ES-I3 (cell line): ENCODE data around the gene STX12.
"Not testable (repeated sequence)": the region's sequence is repeated elsewhere in the genome, so short reads cannot be mapped to it uniquely, and the experiment has no call there.

Source experiments
- H3K36me3 ChIP-seq: 2 replicates; pipeline ENCODE4 v1.6.1; 2013; ENCODE audit warnings: mild to moderate bottlenecking, low read length, control low read depth, moderate library complexity; ENCODE audit not compliant: insufficient read depth
- H3K4me1 ChIP-seq: 2 replicates; pipeline ENCODE4 v1.6.1; 2013; ENCODE audit warnings: mild to moderate bottlenecking, control low read depth, low read length; ENCODE audit not compliant: insufficient read depth
- H3K9ac ChIP-seq: 2 replicates; pipeline ENCODE4 v1.6.1; 2013; ENCODE audit warnings: low read depth, mild to moderate bottlenecking, low read length, moderate library complexity
- H3K9me3 ChIP-seq: 2 replicates; pipeline ENCODE4 v1.6.1; 2013; ENCODE audit warnings: mild to moderate bottlenecking, low read length, moderate library complexity; ENCODE audit not compliant: control insufficient read depth, insufficient read depth

Gene STX12

GRCh38 chr1:27862004-27862403 lies 89.0 kb downstream of the STX12 start:
- Histone ChIP-seq H3K9me3 (no peaks in the 10 kb centered on the region), H3K9ac (no peak overlapping the region), H3K4me1 (peaks cover 15% of the 10 kb centered on the region), H3K36me3 (no peaks in the 10 kb centered on the region)

GRCh38 chr1:27862671-27863537 lies 89.9 kb downstream of the STX12 start:
- Histone ChIP-seq H3K9ac (no peak overlapping the region), H3K4me1 (peaks cover 15% of the 10 kb centered on the region), H3K9me3 (no peaks in the 10 kb centered on the region), H3K36me3 (no peaks in the 10 kb centered on the region)

GRCh38 chr1:27863538-27863915 lies 90.5 kb downstream of the STX12 start:
- no peaks in the 10 kb centered on the region for H3K36me3 ChIP-seq
- no peaks in the 10 kb centered on the region for H3K9me3 ChIP-seq
- no peak overlapping the region for H3K9ac ChIP-seq
- H3K4me1 ChIP-seq, result peaks cover 15% of the 10 kb centered on the region

- H3K9me3 ChIP-seq, result no peaks in the 10 kb centered on the region
- no peaks in the 10 kb centered on the region for H3K36me3 ChIP-seq
- no peak overlapping the region for H3K9ac ChIP-seq
- H3K4me1 ChIP-seq, result peaks cover 11% of the 10 kb centered on the region
These were observed 91.4 kb downstream of the STX12 start for GRCh38 chr1:27864264-27864895.

GRCh38 chr1:27865821-27866220 lies 92.8 kb downstream of the STX12 start:
- Histone ChIP-seq H3K9me3 (no peaks in the 10 kb centered on the region), H3K36me3 (no peaks in the 10 kb centered on the region), H3K4me1 (peaks cover 14% of the 10 kb centered on the region), H3K9ac (no peak overlapping the region)

GRCh38 chr1:27868556-27868931 lies 95.5 kb downstream of the STX12 start:
- peaks cover 8% of the 10 kb centered on the region; the same call in 1 of the 2 replicates for H3K4me1 ChIP-seq
- no peaks in the 10 kb centered on the region for H3K9me3 ChIP-seq
- H3K36me3 ChIP-seq, result no peaks in the 10 kb centered on the region
- no peak overlapping the region for H3K9ac ChIP-seq

GRCh38 chr1:27868932-27869718 lies 96.1 kb downstream of the STX12 start:
- H3K4me1 ChIP-seq, result peaks cover 7% of the 10 kb centered on the region; the same call in 1 of the 2 replicates
- no peaks in the 10 kb centered on the region for H3K9me3 ChIP-seq
- H3K36me3 ChIP-seq, result no peaks in the 10 kb centered on the region
- no peak overlapping the region for H3K9ac ChIP-seq

- Histone ChIP-seq H3K9ac (no peak overlapping the region), H3K4me1 (peaks cover 7% of the 10 kb centered on the region; the same call in 1 of the 2 replicates), H3K9me3 (no peaks in the 10 kb centered on the region), H3K36me3 (no peaks in the 10 kb centered on the region)
These were observed 96.7 kb downstream of the STX12 start for GRCh38 chr1:27869719-27870085.

GRCh38 chr1:27871076-27871475 lies 98.1 kb downstream of the STX12 start:
- not testable (repeated sequence) for H3K4me1 ChIP-seq, H3K9me3 ChIP-seq, H3K9ac ChIP-seq, H3K36me3 ChIP-seq

GRCh38 chr1:27872059-27872801 lies 99.2 kb downstream of the STX12 start, which contains the start of gene THEMIS2:
THEMIS2 (plus strand) TSS chr1:27872544; CDS start chr1:27872572, 28 bp downstream.
- Histone ChIP-seq H3K9me3 (no peaks in the 10 kb centered on the region), H3K9ac (peak within 1 kb of the TSS; percentile 82), H3K4me1 (peaks cover 7% of the 10 kb centered on the region; the same call in 1 of the 2 replicates), H3K36me3 (no peaks in the 10 kb centered on the region)

- no peaks in the 10 kb centered on the region for H3K9me3 ChIP-seq
- H3K9ac ChIP-seq, result peak overlapping the region; percentile 82
- no peaks in the 10 kb centered on the region for H3K36me3 ChIP-seq
- peaks cover 7% of the 10 kb centered on the region; the same call in 1 of the 2 replicates for H3K4me1 ChIP-seq
These were observed 100.0 kb downstream of the STX12 start for GRCh38 chr1:27872802-27873551.

GRCh38 chr1:27873671-27874384 lies 100.8 kb downstream of the STX12 start:
- Histone ChIP-seq H3K9ac (peak overlapping the region; percentile 82; the same call in 1 of the 2 replicates), H3K4me1 (peaks cover 7% of the 10 kb centered on the region; the same call in 1 of the 2 replicates)

More at GRCh38 chr1:27873671-27874384, 100.8 kb downstream of the STX12 start:
- H3K9me3 ChIP-seq, result no peaks in the 10 kb centered on the region
- no peaks in the 10 kb centered on the region for H3K36me3 ChIP-seq
